Activated T-cell treated with anti-CD3 and anti-CD28 coated beads, Interleukin-2, amount 50 U/mL, for 24 hours (primary cell): Measurements from ENCODE around the gene ZACN.
A peak's percentile ranks its signal among the peaks of the same experiment; 100 is the strongest.
"Not testable (repeated sequence)": the region's sequence is repeated elsewhere in the genome, so short reads cannot be mapped to it uniquely, and the experiment has no call there.

Experiments used
- DNase-seq: peaks from one replicate; pipeline ENCODE4 v3.0.0-alpha.2; 2020
- H3K27ac Mint-ChIP-seq: 2 replicates; pipeline ENCODE4 v1.8.0; 2020; ENCODE audit warnings: mild to moderate bottlenecking, mixed read lengths
- H3K27me3 Mint-ChIP-seq: 2 replicates; pipeline ENCODE4 v1.8.0; 2020; ENCODE audit warnings: mixed read lengths
- H3K36me3 Mint-ChIP-seq: 2 replicates; pipeline ENCODE4 v1.8.0; 2020; ENCODE audit warnings: low read depth, mixed read lengths
- H3K4me1 Mint-ChIP-seq: 2 replicates; pipeline ENCODE4 v1.8.0; 2020; ENCODE audit warnings: low read depth, mixed read lengths
- H3K4me3 Mint-ChIP-seq: 2 replicates; pipeline ENCODE4 v1.8.0; 2020; ENCODE audit warnings: mild to moderate bottlenecking, moderate library complexity, mixed read lengths
- H3K9me3 Mint-ChIP-seq: 2 replicates; pipeline ENCODE4 v1.8.0; 2020; ENCODE audit warnings: mixed read lengths

The ZACN gene

GRCh38 chr17:76078860-76079534, at the start of gene ZACN:
ZACN (plus strand) TSS chr17:76079182; CDS start chr17:76079265, 83 bp downstream.
- H3K36me3 Mint-ChIP-seq: peaks cover 22% of the 10 kb centered on the region
- peaks cover 53% of the 10 kb centered on the region for H3K27me3 Mint-ChIP-seq
- H3K4me3 Mint-ChIP-seq: no peak within 1 kb of the TSS
- no peaks in the 10 kb centered on the region for H3K9me3 Mint-ChIP-seq
- H3K27ac Mint-ChIP-seq: no peak within 1 kb of the TSS
- H3K4me1 Mint-ChIP-seq: peaks cover 48% of the 10 kb centered on the region
- no peak for DNase-seq

GRCh38 chr17:76032073-76032779, 46.8 kb upstream of the ZACN start:
- H3K27me3 Mint-ChIP-seq: no peaks in the 10 kb centered on the region
- H3K4me3 Mint-ChIP-seq: no peak overlapping the region
- H3K27ac Mint-ChIP-seq: no peak overlapping the region
- no peak for DNase-seq
- peaks cover 10% of the 10 kb centered on the region for H3K36me3 Mint-ChIP-seq
- H3K9me3 Mint-ChIP-seq: no peaks in the 10 kb centered on the region
- H3K4me1 Mint-ChIP-seq: peaks cover 20% of the 10 kb centered on the region

- Mint-ChIP-seq H3K4me3 (no peak overlapping the region), H3K9me3 (no peaks in the 10 kb centered on the region), H3K27ac (no peak overlapping the region), H3K36me3 (peaks cover 15% of the 10 kb centered on the region), H3K4me1 (peaks cover 20% of the 10 kb centered on the region), H3K27me3 (no peaks in the 10 kb centered on the region)
- no peak for DNase-seq
These were observed 46.2 kb upstream of the ZACN start for GRCh38 chr17:76032780-76033108.

- no peak for DNase-seq
- peaks cover 20% of the 10 kb centered on the region for H3K4me1 Mint-ChIP-seq
- H3K27ac Mint-ChIP-seq: no peak overlapping the region
- no peaks in the 10 kb centered on the region for H3K9me3 Mint-ChIP-seq
- H3K27me3 Mint-ChIP-seq: no peaks in the 10 kb centered on the region
- H3K36me3 Mint-ChIP-seq: peaks cover 19% of the 10 kb centered on the region
- no peak overlapping the region for H3K4me3 Mint-ChIP-seq
These were observed 45.8 kb upstream of the ZACN start for GRCh38 chr17:76033139-76033538.

GRCh38 chr17:76034428-76035350, 44.3 kb upstream of the ZACN start:
- peaks cover 9% of the 10 kb centered on the region for H3K4me1 Mint-ChIP-seq
- H3K4me3 Mint-ChIP-seq: no peak overlapping the region
- H3K9me3 Mint-ChIP-seq: no peaks in the 10 kb centered on the region
- DNase-seq: no peak
- no peaks in the 10 kb centered on the region for H3K27me3 Mint-ChIP-seq
- no peak overlapping the region for H3K27ac Mint-ChIP-seq
- H3K36me3 Mint-ChIP-seq: peaks cover 35% of the 10 kb centered on the region

GRCh38 chr17:76036497-76037261, 42.3 kb upstream of the ZACN start:
- H3K27ac Mint-ChIP-seq: peak overlapping the region; percentile 49
- no peaks in the 10 kb centered on the region for H3K9me3 Mint-ChIP-seq
- H3K4me3 Mint-ChIP-seq: no peak overlapping the region
- H3K36me3 Mint-ChIP-seq: peaks cover 55% of the 10 kb centered on the region
- DNase-seq: no peak
- peaks cover 5% of the 10 kb centered on the region for H3K4me1 Mint-ChIP-seq
- no peaks in the 10 kb centered on the region for H3K27me3 Mint-ChIP-seq

- Mint-ChIP-seq H3K4me1 (peaks cover 5% of the 10 kb centered on the region), H3K27ac (peak overlapping the region; percentile 56), H3K4me3 (no peak overlapping the region), H3K27me3 (no peaks in the 10 kb centered on the region), H3K36me3 (peaks cover 66% of the 10 kb centered on the region), H3K9me3 (no peaks in the 10 kb centered on the region)
- no peak for DNase-seq
These were observed 40.9 kb upstream of the ZACN start for GRCh38 chr17:76038050-76038449.

GRCh38 chr17:76039121-76039520, 39.9 kb upstream of the ZACN start:
- H3K4me1 Mint-ChIP-seq: peaks cover 5% of the 10 kb centered on the region
- H3K27me3 Mint-ChIP-seq: no peaks in the 10 kb centered on the region
- H3K36me3 Mint-ChIP-seq: peaks cover 77% of the 10 kb centered on the region
- DNase-seq: no peak
- H3K27ac Mint-ChIP-seq: peak overlapping the region; percentile 56
- H3K9me3 Mint-ChIP-seq: no peaks in the 10 kb centered on the region
- no peak overlapping the region for H3K4me3 Mint-ChIP-seq

- H3K27me3 Mint-ChIP-seq: no peaks in the 10 kb centered on the region
- no peaks in the 10 kb centered on the region for H3K9me3 Mint-ChIP-seq
- H3K27ac Mint-ChIP-seq: peak overlapping the region; percentile 12
- H3K4me1 Mint-ChIP-seq: peaks cover 5% of the 10 kb centered on the region
- DNase-seq: no peak
- H3K36me3 Mint-ChIP-seq: peaks cover 88% of the 10 kb centered on the region
- no peak overlapping the region for H3K4me3 Mint-ChIP-seq
These were observed 38.6 kb upstream of the ZACN start for GRCh38 chr17:76040376-76040775.

GRCh38 chr17:76042868-76043267, 36.1 kb upstream of the ZACN start:
- H3K27ac Mint-ChIP-seq: peak overlapping the region; percentile 29
- not testable (repeated sequence) for H3K4me1 Mint-ChIP-seq, DNase-seq, H3K4me3 Mint-ChIP-seq, H3K9me3 Mint-ChIP-seq, H3K27me3 Mint-ChIP-seq
- H3K36me3 Mint-ChIP-seq: peaks cover 93% of the 10 kb centered on the region

- not testable (repeated sequence) for H3K4me1 Mint-ChIP-seq, H3K27ac Mint-ChIP-seq, DNase-seq, H3K9me3 Mint-ChIP-seq, H3K4me3 Mint-ChIP-seq, H3K27me3 Mint-ChIP-seq
- peaks cover 92% of the 10 kb centered on the region for H3K36me3 Mint-ChIP-seq
These were observed 34.4 kb upstream of the ZACN start for GRCh38 chr17:76044475-76045007.

- H3K4me3 Mint-ChIP-seq: no peak overlapping the region
- H3K4me1 Mint-ChIP-seq: peaks cover 16% of the 10 kb centered on the region
- H3K36me3 Mint-ChIP-seq: peaks cover 91% of the 10 kb centered on the region
- no peaks in the 10 kb centered on the region for H3K27me3 Mint-ChIP-seq
- no peak for DNase-seq
- no peaks in the 10 kb centered on the region for H3K9me3 Mint-ChIP-seq
- no peak overlapping the region for H3K27ac Mint-ChIP-seq
These were observed 32.9 kb upstream of the ZACN start for GRCh38 chr17:76046064-76046463.

GRCh38 chr17:76048025-76048605, 30.9 kb upstream of the ZACN start:
- Mint-ChIP-seq H3K27me3 (no peaks in the 10 kb centered on the region), H3K27ac (no peak overlapping the region), H3K36me3 (peaks cover 89% of the 10 kb centered on the region), H3K4me1 (peaks cover 20% of the 10 kb centered on the region), H3K4me3 (no peak overlapping the region), H3K9me3 (no peaks in the 10 kb centered on the region)
- DNase-seq: no peak

- no peaks in the 10 kb centered on the region for H3K27me3 Mint-ChIP-seq
- no peak for DNase-seq
- H3K27ac Mint-ChIP-seq: peak overlapping the region; percentile 22
- H3K4me1 Mint-ChIP-seq: peaks cover 26% of the 10 kb centered on the region
- no peaks in the 10 kb centered on the region for H3K9me3 Mint-ChIP-seq
- peaks cover 89% of the 10 kb centered on the region for H3K36me3 Mint-ChIP-seq
- H3K4me3 Mint-ChIP-seq: no peak overlapping the region
These were observed 30.3 kb upstream of the ZACN start for GRCh38 chr17:76048711-76049110.
